Endothelial cell of umbilical vein (primary cell): ENCODE data around the gene FMN2.

Experiments
- CTCF ChIP-seq, 2 donors: IDR thresholded peaks; 1 replicate in 1 of 2; 2 replicates in 1 of 2; pipeline ENCODE4 v1.5.1; 2011; ENCODE audit warnings: low read length in 2 of 2, mild to moderate bottlenecking in 2 of 2, moderate library complexity in 2 of 2, control low read depth in 1 of 2, inconsistent platforms in 1 of 2, low read depth in 1 of 2; ENCODE audit not compliant: insufficient read depth in 1 of 2; ENCODE audit errors: extremely low read depth in 1 of 2
- EZH2 ChIP-seq: IDR thresholded peaks from 2 replicates; pipeline ENCODE4 v1.6.1; 2012; ENCODE audit warnings: borderline replicate concordance, low read depth, mild to moderate bottlenecking, moderate library complexity, low read length, inconsistent platforms; ENCODE audit not compliant: severe bottlenecking
- GATA2 ChIP-seq: IDR thresholded peaks from 2 replicates; pipeline ENCODE4 v1.7.0; 2011; ENCODE audit warnings: low read depth, mild to moderate bottlenecking, moderate library complexity, mixed read lengths, low read length; ENCODE audit not compliant: insufficient read length, insufficient read depth
- JUN ChIP-seq: IDR thresholded peaks from 2 replicates; pipeline ENCODE4 v1.6.1; 2011; ENCODE audit warnings: borderline replicate concordance, low read depth; ENCODE audit not compliant: insufficient read length, insufficient read depth
- MAX ChIP-seq: IDR thresholded peaks from 2 replicates; pipeline ENCODE4 v1.6.1; 2011; ENCODE audit not compliant: insufficient read depth, insufficient read length
- MYC ChIP-seq: IDR thresholded peaks from one replicate; pipeline ENCODE4 v1.6.1; 2011; ENCODE audit warnings: mild to moderate bottlenecking, low read depth, low read length
- POLR2A ChIP-seq: IDR thresholded peaks from 2 replicates; pipeline ENCODE4 v1.6.1; 2012; ENCODE audit warnings: low read depth, mild to moderate bottlenecking, control low read depth, low read length
- POLR2AphosphoS5 ChIP-seq: IDR thresholded peaks from 2 replicates; pipeline ENCODE4 v1.6.1; 2012; ENCODE audit warnings: low read depth, mild to moderate bottlenecking, control low read depth, low read length, moderate library complexity; ENCODE audit not compliant: insufficient read depth

GRCh38 chr1:240271081-240271480, 179.4 kb downstream of the FMN2 start:
- TF ChIP-seq CTCF (IDR thresholded peaks at IDR 0.05; ENCODE audit: extremely low read depth in 1 of 2, insufficient read depth in 1 of 2, low read depth in 1 of 2, low read length in 2 of 2) (no peak), JUN (no peak), POLR2A (no peak), POLR2AphosphoS5 (no peak), MAX (no peak), MYC (no peak), EZH2 (no peak), GATA2 (no peak)
